DMS153 (cell line): ENCODE measurements around the gene RANGRF.

Experiments
- DNase-seq: peaks from one replicate; lab custom pipeline; 2025; lab: John Stamatoyannopoulos, UW

Gene RANGRF

DNA sequence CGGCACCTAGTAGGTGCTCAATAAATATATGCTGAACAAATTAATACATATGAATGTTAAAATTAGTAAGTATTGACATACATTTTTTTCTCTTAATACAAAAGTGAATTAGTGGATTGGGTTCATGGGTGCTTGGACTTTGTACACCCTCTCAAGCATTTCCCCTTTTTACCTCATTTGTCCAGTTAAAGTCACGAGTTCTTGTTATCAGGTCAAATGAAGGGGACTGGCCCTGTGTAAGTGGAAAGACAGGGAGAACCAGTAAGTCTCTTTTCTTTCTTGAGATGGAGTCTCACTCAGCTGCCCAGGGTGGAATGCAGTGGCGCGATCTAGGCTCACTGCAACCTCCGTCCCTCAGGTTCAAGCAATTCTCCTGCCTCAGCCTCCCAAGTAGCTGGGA is 13.7 kb upstream of the RANGRF start:
- no peak for DNase-seq

DNA sequence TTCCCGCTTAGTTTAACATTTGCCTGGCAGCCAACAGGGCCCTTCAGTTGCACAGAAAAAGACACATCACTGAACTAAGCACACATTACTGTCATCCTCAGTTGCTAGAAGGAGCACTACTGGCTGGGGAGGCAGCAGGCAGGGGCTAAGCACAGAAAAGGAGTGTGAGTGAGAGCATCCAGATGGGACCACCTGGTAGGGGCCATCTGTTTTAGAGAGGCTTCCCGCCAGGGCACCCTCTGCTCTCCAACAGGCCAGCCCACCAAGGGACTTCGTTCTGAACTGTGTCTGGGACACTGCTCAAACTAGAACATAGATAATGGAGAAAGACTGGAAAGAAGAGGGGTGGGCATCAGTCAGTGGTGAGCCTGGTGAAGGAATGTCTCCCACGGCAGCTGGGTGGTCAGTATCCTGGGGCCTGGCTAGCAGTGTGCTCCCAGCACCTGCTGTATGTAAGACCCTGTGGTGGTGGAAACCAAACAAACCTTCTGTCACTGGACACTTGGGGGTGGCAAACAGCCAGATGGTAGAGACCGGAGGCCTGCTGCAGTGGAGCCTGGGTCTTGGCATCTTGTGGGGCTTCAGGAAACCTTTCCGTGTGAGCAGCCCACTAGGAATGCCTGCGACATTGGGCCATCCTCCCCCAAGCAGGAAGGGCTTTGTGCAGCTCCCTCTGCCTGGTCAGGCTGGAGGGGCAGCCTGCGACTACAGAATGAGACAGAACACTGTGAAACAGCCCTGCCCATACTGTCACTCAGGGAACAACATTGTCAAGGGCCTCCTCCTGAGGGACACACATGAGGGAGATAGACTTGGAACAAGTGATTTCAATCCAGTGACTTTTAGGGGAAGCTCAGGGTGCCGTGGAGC is 12.8 kb upstream of the RANGRF start:
- no peak for DNase-seq

DNA sequence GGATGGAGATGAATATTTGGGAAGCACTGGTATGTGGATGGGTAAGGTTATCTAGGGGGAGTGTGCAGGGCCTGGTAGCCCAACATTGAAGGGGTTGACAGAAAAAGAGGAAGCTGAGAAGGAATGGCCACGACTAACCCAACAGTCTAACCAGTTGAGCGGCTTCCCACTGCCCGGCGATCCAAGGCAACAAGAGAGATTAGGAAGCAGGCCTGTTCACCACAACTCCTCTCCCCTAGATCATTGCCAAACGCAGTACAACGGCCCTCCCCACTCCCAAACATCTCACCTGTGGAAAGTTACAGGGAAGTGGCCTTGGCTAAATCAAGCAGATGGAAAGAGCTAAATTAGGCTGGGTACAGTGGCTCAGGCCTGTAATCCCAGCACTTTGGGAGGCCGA is 11.2 kb upstream of the RANGRF start:
- DNase-seq: no peak

DNA sequence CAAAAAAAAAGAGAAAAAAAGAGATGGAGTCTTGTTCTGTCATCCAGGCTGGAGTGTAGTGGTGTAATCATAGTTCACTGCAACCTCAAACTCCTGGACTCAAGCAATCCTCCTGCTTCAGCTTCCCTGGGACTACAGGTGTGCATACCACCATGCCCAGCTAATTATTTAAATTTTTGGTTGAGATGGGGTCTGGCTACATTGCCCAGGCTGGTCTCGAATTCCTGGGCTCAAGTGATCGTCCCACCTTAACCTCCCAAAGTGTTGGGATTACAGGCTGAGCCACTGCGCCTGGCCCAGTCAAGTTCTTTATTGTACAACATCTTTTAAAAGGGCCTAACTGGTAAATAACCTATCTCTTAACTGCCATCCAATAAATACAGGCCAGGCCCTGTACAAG is 6.1 kb upstream of the RANGRF start:
- DNase-seq: no peak

DNA sequence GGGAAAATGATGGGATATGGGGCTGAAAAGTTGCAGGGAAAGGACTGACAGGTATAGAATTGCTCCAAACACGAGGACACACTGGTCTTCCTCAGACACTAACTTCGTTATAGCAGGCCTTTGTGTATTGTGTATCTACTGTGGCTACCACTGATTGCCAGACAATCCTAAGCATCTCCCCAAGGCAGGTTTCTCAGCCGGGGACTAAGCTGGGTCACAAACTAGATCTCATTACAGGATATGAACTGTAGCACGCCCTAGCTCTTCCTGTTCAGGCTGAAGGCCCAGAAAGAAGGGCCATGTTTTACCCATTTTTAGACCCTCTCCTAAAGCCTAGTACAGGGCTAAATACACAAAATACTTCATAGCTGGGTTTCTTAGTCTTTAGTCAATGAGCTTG is 5.1 kb upstream of the RANGRF start:
- no peak for DNase-seq

DNA sequence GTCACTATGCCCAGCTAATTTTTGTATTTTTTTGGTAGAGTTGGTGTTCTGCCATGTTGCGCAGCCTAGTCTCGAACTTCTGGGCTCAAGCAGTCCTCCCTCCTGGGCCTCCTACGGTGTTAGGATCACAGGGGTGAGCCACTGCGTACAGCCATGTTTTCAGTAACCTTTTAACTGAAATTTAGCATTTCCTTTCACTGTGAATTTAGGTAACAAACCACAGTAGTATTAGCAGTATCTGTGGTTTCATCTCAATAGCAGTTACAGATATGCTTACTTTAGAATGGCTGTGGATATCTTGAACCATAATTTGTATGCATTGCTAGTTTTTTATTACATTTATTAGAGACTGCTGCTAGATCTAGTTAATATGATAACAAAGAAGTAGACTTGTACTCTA is 4.3 kb upstream of the RANGRF start:
- DNase-seq: no peak

DNA sequence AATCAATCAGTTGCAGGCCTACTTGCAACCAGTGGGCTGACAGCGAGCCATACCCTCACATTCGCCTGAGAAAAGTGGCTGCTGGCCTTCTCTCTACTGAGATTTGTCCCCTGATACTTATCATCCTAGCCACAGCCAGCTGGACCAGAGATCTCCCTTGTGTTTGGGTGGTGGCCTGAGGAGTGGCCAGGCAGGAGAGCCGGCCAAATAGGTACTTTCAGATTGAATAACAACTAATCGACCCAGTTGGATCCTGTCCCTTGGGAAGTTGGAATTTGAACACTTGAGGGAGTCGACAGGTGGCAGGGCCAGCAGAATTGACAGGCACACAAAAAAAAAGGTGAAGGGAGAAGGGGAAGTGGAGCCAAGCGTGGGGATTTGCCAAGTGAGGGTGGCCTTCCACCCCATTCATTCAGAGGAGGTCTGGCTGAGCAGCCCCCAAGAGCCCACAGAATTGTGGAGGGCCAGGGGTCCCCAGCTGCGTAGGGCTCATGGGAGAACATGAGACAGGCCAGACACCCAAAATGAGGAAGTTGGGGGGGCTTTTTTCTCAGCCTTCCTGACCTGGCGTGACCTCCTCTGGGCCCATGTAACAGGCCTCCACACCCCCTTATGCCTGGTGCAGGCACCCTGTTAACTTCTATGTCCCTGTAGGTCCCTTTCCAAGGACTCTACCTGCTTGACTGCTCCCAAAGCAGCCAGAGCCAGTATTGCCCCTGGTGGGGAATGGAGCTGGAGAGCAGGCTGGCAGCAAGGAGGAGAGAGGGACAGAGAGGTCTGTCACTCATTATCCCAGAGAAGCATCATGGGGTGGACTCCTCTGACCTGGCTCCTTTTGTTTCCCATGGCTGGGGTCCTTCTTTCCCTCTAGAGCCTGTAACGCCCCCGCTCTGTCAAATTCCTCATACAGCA is 2.9 kb upstream of the RANGRF start:
- DNase-seq: no peak

DNA sequence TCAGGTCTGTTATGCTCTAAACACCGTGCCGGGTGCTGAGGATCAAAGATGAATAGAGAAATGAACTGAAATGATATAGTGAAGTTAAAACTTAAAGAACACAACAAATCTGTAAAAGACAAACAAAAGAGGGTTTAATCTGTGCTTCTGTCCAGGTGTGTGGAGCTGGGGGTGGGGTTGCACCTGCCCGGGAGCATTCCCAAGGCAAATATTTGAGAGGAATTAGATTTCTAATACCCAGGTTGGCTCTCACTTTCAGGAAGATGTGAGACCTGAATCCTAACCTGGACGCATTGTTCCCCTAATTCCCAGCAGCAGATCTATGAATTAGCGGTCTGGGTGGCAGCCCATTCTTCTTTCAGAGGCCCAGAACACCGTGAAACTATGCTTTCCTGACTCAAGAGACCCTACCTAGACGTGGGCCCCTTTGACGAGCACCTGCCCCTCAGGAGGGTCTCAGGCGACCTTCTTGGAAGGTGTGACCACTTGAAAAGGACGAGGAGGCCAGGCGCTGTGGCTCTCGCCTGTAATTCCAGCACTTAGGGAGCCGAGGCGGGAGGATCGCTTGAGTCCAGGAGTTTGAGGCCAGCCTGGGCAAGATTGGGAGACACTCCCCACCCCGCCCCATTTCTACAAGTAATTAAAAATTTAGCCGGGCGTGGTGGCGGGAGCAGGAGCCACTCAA is 677 bp upstream of the RANGRF start:
- no peak for DNase-seq

DNA sequence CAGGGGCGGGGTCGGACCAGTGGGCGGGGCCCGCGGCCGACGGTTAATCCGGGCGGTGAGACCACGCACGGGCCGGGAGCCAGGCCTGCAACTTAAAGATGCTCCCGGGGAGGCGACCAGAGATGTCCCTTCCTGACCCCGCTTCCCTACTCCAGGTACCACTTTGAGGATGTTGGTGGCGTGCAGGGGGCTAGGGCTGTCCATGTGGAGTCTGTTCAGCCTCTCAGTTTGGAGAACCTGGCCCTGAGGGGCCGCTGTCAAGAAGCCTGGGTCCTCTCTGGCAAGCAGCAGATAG is 580 bp downstream of the RANGRF start:
- no peak for DNase-seq

DNA sequence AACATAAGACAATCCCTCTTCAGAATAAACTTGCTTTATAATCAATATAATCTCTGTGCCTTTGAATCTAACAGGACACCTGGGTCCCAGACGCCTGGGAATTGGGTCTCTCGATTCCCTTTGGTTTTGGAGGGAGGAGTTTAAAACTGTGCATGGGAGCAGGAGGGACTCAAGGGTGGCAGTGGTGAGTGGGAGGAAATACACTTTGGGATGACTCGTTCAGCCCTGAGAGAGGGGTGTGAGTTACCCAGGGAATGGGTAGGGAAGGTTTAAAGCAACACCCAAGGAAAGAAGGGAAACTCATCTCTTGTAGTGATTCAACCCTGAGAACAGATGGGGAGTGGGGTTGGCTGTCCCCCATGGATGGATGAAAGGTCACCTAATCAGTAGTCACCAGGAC is 1.6 kb downstream of the RANGRF start:
- DNase-seq: no peak

DNA sequence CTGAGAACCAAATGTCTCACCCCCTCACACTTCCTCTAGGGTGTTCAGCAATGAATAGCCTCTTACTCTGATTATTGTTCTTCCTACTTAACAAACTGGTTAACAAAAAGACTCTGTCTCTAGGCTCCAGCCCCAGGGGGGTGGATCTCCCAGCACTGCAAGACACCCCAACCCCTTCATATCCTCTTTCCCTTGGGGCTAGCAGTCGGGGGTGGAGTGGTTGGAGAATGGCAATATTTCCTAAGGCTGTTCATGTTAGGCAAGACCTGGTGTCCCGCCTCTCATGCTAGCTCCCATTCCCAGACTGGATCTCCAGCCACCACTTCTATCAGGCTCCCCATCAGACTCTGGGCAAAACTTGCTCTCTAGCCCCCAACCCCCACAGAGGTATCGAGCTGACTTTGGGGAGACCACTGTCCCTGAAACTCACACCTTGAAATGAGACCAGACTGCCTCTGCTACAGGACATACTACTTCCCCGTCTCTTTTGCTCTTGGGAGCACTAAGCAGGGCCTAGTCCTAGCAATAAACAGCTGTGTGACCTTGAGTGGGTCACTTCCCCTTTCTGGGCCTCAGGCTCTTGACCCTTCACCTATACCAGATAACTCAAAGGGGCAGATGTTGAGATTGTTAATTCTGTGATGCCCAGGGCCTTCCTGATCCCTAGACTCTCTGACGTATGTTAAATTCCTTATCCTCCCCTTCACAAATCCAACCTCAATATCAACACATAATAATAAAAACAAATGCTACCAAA is 4.3 kb downstream of the RANGRF start:
- no peak for DNase-seq

DNA sequence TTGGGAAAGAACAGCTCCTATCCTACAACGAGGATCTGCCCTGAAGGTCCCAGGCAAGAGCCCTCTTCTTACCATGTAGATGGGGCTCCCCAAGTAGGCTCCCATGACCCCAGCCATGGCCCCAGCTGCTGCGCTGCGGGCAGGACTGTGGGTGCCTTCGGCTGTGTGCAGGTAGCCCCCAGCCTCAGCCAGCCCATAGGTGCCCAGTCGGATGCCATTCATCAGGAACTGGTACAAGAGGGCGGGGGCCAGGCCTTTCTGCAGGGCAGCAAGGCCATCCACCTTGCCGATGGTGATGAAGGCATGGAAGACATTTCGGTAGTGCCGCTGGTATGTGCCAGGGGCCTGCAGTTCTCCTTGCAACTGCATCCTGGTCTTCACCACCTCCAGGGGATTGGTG is 5.9 kb downstream of the RANGRF start:
- no peak for DNase-seq

DNA sequence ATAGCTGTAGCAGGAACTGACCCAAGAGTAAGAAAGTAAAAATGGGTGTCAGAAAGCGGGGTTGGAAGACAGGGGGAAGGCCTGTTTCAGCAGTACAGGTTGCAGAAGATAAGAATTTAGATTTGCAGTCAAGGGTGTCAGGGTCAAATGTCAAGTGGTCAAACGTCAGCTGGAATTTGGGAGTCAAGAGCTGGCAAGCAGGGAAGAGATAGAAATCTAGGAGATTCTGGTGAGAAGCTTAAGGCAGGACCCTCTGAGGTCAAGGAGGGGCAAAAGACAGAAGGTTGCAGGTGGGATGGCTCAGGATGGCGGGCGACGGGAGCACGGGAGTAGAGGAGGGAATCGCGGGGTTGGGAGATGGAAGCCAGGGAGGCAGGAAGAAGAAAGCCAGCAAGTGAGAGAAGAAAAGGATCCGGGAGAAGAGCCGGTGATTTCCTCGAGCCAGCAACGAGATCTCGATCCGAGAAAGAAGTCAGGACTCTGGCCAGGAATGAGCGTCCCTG is 6.4 kb downstream of the RANGRF start:
- DNase-seq: no peak

DNA sequence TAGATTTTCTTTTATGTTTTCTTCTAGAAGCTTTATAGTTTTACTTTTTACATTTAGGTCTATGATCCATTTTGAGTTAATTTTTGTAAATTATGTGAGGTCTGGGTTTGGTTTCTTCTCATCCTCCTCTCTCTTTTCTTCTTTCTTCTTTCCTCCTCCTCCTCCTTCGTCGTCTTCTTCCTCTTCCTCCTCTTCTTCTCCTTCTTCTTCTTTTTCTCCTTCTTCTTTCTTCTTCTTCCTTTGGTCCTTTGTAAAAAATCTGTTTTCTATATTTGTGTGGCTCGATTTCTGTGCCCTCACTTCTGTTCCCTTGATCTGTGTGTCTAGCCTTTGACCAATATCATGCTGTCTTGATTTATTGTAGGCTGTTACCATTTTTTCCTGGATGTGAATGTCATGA is 11.8 kb downstream of the RANGRF start:
- no peak for DNase-seq

DNA sequence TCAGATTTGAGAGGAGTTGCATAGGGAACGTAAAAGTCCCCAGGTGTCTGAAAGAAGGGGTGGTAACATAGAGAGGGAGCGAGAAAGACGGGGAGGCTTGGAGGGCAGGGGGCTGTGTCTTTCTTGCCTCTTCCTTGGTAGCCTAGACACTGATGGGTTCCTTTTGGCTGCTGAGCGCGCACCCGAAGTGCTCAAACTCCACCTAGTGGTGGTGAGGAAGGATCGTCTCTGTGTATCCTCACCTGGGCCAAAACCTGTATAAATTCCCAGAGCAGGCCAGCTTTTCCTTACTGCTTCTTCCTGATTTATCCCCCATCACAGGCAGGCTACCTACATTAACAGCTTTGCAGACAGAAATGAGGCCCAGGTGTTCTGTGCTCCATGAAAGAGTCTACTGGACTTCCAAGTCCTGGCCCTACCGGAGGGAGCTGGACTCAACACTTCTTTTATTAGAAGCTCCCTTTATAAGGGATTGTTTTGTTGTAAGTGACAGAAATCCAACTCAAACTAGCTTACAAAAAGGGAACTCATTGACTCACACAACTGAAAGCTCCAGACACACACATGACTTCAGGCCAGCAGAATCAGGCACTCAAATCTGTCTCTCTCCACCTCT is 12.3 kb downstream of the RANGRF start:
- no peak for DNase-seq

DNA sequence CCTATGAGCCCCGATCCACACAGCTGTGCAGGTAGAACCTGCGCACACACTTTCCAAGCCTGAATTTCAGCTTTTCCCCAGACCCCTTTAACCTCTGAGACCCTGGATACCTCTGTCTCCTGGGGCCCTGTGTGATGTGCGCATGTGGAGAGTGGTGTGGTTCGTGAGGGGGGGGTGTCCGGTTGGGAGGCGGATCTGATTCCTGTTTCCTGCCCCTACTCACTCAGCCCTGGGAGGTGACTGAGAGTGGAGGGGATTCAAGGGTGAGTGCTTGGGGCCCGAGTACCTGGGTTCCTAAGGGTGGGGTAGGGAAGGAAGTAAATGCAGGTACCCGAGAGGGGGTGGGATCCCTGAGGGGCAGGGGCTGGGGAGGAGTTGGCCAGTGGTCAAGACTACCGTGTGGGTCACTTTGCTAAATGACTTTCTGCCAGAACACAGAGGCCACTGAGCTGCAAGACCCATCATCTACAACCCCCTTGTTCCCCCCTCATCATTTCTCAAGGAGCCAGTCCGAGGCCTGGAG is 22.2 kb downstream of the RANGRF start:
- DNase-seq: no peak

DNA sequence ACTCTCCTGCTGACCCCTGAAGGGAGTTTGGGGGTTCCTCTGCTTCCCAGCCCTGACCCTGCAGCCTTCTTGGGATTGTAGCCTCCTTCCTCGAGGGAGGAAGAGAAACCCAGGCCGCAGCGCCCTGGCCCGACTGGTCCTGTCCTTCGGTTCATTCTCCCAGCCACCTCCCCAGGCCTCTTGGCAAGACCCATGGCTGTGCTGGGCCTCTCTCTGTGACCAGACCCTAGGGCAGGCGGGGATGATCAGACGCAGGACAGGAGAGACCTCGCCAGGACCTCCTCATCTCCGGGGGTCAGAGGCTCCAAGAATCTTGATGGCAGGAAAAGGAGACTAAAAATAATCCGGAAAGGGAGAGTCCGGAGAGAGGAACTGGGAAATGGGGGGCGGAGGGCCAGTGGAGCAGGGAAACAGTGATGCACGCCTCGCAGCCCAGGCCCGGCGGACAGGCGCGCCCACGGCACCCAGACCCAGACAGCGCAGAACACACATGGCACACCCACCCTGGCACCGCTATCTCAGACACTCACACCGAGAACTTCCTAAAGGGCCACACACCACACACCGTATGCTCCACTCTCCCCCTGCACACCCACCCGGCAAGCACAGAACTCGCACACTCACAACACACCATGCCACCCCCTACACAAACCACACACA is 22.8 kb downstream of the RANGRF start:
- DNase-seq: no peak

DNA sequence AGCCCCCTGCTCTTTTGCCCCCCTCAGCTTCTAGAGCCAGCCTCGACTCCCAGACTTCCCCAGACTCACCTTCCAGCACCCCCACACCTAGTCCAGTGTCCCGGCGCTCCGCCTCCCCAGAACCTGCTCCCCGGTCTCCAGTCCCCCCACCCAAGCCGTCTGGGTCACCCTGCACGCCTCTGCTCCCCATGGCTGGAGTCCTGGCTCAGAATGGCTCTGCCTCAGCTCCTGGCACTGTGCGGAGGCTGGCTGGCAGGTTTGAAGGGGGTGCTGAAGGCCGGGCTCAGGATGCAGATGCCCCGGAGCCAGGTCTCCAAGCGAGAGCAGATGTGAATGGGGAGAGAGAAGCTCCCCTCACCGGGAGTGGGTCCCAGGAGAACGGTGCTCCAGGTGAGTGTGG is 23.8 kb downstream of the RANGRF start:
- DNase-seq: no peak

DNA sequence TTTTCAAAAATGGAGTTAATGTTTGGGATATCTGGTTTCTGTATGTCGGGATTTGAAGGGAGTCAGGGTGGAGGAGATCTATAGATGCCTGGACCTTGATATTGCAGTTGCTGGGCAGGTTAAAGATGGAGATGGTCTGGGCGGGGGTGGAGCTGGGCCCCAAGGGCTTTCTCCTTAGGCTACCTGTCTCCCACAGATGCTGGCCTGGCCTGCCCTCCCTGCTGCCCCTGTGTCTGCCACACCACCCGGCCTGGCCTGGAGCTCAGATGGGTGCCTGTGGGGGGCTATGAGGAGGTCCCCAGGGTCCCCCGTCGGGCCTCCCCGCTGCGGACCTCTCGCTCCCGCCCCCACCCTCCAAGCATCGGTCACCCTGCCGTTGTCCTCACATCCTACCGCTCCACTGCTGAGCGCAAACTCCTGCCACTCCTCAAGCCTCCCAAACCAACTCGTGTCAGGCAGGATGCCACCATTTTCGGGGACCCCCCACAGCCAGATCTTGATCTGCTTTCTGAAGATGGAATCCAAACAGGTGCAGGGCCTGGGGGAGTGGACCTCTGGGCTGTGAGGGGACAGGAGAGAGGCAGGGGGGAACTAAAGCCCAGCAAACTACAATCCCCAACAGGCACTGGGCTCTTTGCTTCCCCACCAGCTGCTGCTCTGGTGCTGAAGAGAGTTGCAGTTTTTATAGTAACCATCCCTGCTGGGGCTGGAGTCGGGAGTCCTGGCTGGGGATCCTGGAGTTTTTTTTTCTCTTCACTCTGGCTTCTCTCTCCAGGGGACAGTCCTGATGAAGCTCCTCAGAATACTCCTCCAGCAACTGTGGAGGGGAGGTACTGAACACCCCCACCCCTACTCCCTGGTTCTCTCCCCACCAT is 24.5 kb downstream of the RANGRF start:
- no peak for DNase-seq
